ENCODE data around the gene MBD3L4. TPM values are rescaled to one million over a fixed set of nuclear protein-coding genes. Genes with fewer than 3 reads are reported as not detected.

Gene MBD3L4
- total and polyA plus RNA-seq, 2 of the 13 experiments (the other 11 are each of a cell fraction or from before 2014, with no cell fraction given), result not detected

DNA sequence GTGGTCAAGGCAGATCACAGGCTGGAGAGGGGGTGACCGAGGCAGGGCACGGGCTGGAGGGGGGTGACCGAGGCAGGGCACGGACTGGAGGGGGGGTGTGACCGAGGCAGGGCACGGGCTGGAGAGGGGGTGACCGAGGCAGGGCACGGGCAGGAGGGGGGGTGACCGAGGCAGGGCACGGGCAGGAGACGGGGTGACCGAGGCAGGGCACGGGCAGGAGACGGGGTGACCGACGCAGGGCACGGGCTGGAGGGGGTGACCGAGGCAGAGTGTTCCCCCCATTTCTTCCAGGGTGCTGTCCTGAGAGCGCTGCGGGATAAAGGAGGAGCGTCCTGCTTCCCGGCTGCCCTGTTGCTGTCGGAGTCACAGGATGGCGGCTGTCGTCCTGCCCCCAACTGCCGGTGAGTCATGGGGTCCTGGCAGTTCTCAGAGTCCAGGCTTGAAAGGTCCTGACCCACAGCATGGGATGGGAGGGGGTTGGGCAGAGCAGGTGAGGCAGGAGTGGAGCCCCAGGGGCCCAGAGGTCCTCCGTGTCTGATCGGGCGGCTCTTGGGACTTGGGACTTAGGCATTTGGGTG, 34.8 kb upstream of the MBD3L4 start (continued):
- TF ChIP-seq ZNF407 (CRISPR knock-in tag; IDR thresholded peaks at IDR 0.05; ENCODE audit: not compliant biosample characterization) (no peak), FOSL1 (CRISPR knock-in tag; IDR thresholded peaks at IDR 0.05; ENCODE audit: borderline replicate concordance) (no peak), ZNF263 (CRISPR knock-in tag; IDR thresholded peaks at IDR 0.05) (no peak)

- no peak overlapping the region for H3K4me2 ChIP-seq (ENCODE audit: low read depth, low read length)
- no TSS peak for BruUV-seq (replicated peaks)
- intact Hi-C loops (cut with micrococcal nuclease; ENCODE audit: unreplicated experiment) (no loop called here), in situ Hi-C loops (cut with HindIII; ENCODE audit: extremely low pct_ligation_motif_present, low pct_unique_long_range_greater_than_20kb) (no loop called here)
- H2AFZ ChIP-seq (ENCODE audit: low read length), result no peak overlapping the region
- H3K27me3 ChIP-seq (ENCODE audit: control insufficient read depth in 1 of 2, insufficient read depth in 2 of 2, low read length in 2 of 2), result no peaks in the 10 kb centered on the region; a peak in 1 of 5 replicates
- H3K36me3 ChIP-seq (replicated peaks in 1 of 2; ENCODE audit: control insufficient read depth in 1 of 2, insufficient read depth in 2 of 2, low read length in 2 of 2), result peaks cover 7 to 46% of the 10 kb centered on the region in 2 experiments
- ChIA-PET POLR2A (no interaction called here), CTCF (ENCODE audit: low intra/inter-chr PET ratio, low total read pairs) (no interaction called here)
- peaks cover 5% of the 10 kb centered on the region for H3K9me3 ChIP-seq (ENCODE audit: low read length)
- H3K27ac ChIP-seq (ENCODE audit: extremely low read length, insufficient read depth, low read length), result no peak overlapping the region
- H4K20me1 ChIP-seq (ENCODE audit: insufficient read depth, low read length), result no peaks in the 10 kb centered on the region
- FAIRE-seq, result no peak
- H3K4me3 ChIP-seq (replicated peaks in 1 of 3; ENCODE audit: insufficient read depth in 1 of 3, low read depth in 2 of 3, low read length in 3 of 3), result no peak overlapping the region
- ATAC-seq, result no peak
- WGBS (ENCODE audit: low lambda C conversion rate), result 95% methylated on average over 6 of the region's 6 CpGs
- no peak overlapping the region for H3K9ac ChIP-seq (ENCODE audit: insufficient read depth, low read depth, low read length)
- peaks cover 11% of the 10 kb centered on the region for H3K79me2 ChIP-seq (ENCODE audit: insufficient read depth, low read length)
- peaks cover 14% of the 10 kb centered on the region for H3K4me1 ChIP-seq (ENCODE audit: insufficient read depth, low read length)
- no peak for DNase-seq (ENCODE audit: low spot score)
- TF ChIP-seq THRA (CRISPR knock-in tag; IDR thresholded peaks at IDR 0.05; ENCODE audit: borderline replicate concordance), result no peak
- TF ChIP-seq TFDP2 (CRISPR knock-in tag; IDR thresholded peaks at IDR 0.05), result no peak
- no peak for TF ChIP-seq ZFP90 (CRISPR knock-in tag; IDR thresholded peaks at IDR 0.05; ENCODE audit: borderline replicate concordance)
- no peak for TF ChIP-seq ZBTB2 (CRISPR knock-in tag; IDR thresholded peaks at IDR 0.05; ENCODE audit: low read depth)
- TF ChIP-seq TOE1 (CRISPR knock-in tag; IDR thresholded peaks at IDR 0.05), result no peak
- TF ChIP-seq ZBTB21 (CRISPR knock-in tag; IDR thresholded peaks at IDR 0.05), result no peak
- no peak for TF ChIP-seq ZNF562 (CRISPR knock-in tag; IDR thresholded peaks at IDR 0.05; ENCODE audit: borderline replicate concordance)
These were observed 32.6 kb upstream of the MBD3L4 start for GRCh38 chr19:7072541-7072940.
